Gastrocnemius medialis (tissue), 4 donors: ENCODE measurements around the gene ZNF541.
A peak's percentile ranks its signal among the peaks of the same experiment; 100 is the strongest.

ENCODE experiments used
- POLR2A ChIP-seq, 2 donors: fragments of 450-650 bp; IDR thresholded peaks; one replicate each; pipeline ENCODE4 v1.6.1; 2017; ENCODE audit warnings: antibody characterized with exemption in 2 of 2, mild to moderate bottlenecking in 2 of 2, moderate library complexity in 2 of 2
- TF ChIP-seq, protein P1 (sequence below), 5 experiments: fragments of 450-650 bp in 3 of 5; fragments of 200-600 bp in 2 of 5; sonication (generic) in 2 of 5; IDR thresholded peaks in 4 of 5; conservative IDR thresholded peaks in 1 of 5; 1 replicate in 4 of 5; 2 replicates in 1 of 5; pipeline ENCODE4 v1.5.1; 2016 to 2019; ENCODE audit warnings: antibody characterized with exemption in 5 of 5, mild to moderate bottlenecking in 3 of 5, moderate library complexity in 3 of 5

DNA sequence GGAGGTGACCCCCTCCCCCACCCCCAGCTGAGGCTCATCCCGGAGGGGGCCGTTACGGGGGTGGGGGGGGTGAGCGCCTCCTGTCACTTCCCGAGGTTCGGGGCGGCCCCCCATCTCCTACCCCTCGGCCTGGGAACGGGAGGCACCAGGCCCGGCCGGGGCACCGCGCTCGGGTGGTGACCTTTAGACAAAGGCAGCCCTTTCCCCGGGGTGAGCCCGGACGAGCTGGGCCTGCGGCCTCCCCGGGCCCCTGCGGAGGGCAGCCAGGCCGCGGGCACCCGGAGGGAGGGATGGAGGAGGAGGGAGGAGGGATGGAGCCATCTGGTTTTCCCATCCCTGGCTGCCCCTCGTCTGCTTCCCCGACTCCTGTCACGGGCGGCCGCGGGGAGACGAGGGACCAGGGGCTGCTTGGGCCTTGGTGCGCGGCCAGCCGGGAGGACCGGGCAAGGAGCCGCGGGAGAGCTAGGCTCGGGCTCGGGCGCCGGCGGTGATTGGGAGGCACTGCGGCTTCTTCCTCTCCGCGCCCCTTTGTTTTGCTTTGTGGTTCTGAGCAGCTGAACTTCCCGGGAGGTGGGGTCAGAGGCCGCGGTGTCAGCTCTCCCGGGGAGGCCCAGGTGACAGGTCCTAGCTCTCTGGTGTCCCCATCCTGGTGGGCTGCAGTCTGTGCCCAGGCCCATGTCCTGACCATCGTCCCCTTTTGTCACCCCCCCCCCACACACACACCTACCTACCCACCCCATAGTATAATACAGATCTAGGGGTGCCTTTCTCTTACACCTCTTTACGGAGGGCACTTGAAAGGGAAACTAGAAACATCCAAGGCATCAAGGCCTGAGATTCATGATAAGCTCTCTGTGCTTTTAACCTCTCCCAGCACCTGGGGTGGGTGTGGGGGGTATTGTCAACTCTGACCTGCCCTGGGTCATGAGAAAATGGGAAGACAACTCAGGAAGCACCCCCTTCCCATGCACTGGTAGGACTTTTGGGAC is 37.3 kb upstream of the ZNF541 start:
- TF ChIP-seq, protein P1, sequence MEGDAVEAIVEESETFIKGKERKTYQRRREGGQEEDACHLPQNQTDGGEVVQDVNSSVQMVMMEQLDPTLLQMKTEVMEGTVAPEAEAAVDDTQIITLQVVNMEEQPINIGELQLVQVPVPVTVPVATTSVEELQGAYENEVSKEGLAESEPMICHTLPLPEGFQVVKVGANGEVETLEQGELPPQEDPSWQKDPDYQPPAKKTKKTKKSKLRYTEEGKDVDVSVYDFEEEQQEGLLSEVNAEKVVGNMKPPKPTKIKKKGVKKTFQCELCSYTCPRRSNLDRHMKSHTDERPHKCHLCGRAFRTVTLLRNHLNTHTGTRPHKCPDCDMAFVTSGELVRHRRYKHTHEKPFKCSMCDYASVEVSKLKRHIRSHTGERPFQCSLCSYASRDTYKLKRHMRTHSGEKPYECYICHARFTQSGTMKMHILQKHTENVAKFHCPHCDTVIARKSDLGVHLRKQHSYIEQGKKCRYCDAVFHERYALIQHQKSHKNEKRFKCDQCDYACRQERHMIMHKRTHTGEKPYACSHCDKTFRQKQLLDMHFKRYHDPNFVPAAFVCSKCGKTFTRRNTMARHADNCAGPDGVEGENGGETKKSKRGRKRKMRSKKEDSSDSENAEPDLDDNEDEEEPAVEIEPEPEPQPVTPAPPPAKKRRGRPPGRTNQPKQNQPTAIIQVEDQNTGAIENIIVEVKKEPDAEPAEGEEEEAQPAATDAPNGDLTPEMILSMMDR (IDR thresholded peaks at IDR 0.05 in 4 of 5, conservative IDR thresholded peaks at IDR 0.05 in 1 of 5), result peak in 1 of 5 experiments; percentile 10
- peak; percentile 45 to 60 for TF ChIP-seq POLR2A (IDR thresholded peaks at IDR 0.05)
